OCI-LY3 (cell line): ENCODE data around the gene SPATS2L.

Source experiments
- H2AFZ ChIP-seq: fragments of 200-600, 300-600 bp; shearing (Covaris generic); 2 replicates; pipeline ENCODE4 v1.6.0; 2014; ENCODE audit warnings: antibody characterized with exemption, low read depth, low read length
- H3K27ac ChIP-seq: fragments of 200-600, 300-600 bp; sonication (generic); 2 replicates; pipeline ENCODE4 v1.5.1; 2014; ENCODE audit warnings: mild to moderate bottlenecking, low read length, moderate library complexity, mixed read lengths
- H3K27me3 ChIP-seq: fragments of 200-600, 300-600 bp; sonication (generic); 2 replicates; pipeline ENCODE4 v1.6.1; 2014; ENCODE audit warnings: low read depth, low read length, mixed read lengths
- H3K36me3 ChIP-seq: fragments of 200-600, 300-600 bp; sonication (generic); replicated peaks from 2 replicates; pipeline ENCODE3; 2014; ENCODE audit warnings: low read depth, low read length, mixed read lengths
- H3K4me1 ChIP-seq: fragments of 300-600, 200-600 bp; sonication (generic); 2 replicates; pipeline ENCODE4 v1.6.1; 2014; ENCODE audit warnings: low read length, mixed read lengths
- H3K4me2 ChIP-seq: fragments of 200-600, 300-600 bp; sonication (generic); 2 replicates; pipeline ENCODE4 v1.6.1; 2014; ENCODE audit warnings: low read length, mixed read lengths
- H3K4me3 ChIP-seq: fragments of 300-600, 200-600 bp; sonication (generic); 2 replicates; pipeline ENCODE4 v1.5.1; 2014; ENCODE audit warnings: antibody characterized with exemption, mild to moderate bottlenecking, low read length, moderate library complexity
- H3K79me2 ChIP-seq: fragments of 300-600, 200-600 bp; shearing (Covaris generic); 2 replicates; pipeline ENCODE4 v1.6.1; 2014; ENCODE audit warnings: mild to moderate bottlenecking, low read length, mixed read lengths
- H3K9ac ChIP-seq: fragments of 300-600, 200-600 bp; shearing (Covaris generic); 2 replicates; pipeline ENCODE4 v1.6.0; 2014; ENCODE audit warnings: mild to moderate bottlenecking, low read length, moderate library complexity
- H3K9me3 ChIP-seq: fragments of 200-600, 300-600 bp; shearing (Covaris generic); 2 replicates; pipeline ENCODE4 v1.6.1; 2014; ENCODE audit warnings: low read length, mixed read lengths; ENCODE audit not compliant: insufficient read depth
- H4K20me1 ChIP-seq: fragments of 200-600, 300-600 bp; sonication (generic); 2 replicates; pipeline ENCODE4 v1.6.1; 2016; ENCODE audit warnings: low read length, mixed read lengths; ENCODE audit not compliant: insufficient read depth
- CTCF ChIP-seq: fragments of 200-600, 300-600 bp; sonication (generic); IDR thresholded peaks from 2 replicates; pipeline ENCODE4 v1.5.1; 2014; ENCODE audit warnings: antibody characterized with exemption, low read length, low read depth
- EZH2phosphoT487 ChIP-seq: fragments of 200-600 bp; shearing (Covaris generic); IDR thresholded peaks from 2 replicates; pipeline ENCODE4 v1.6.1; 2018; ENCODE audit warnings: antibody characterized with exemption, mixed run types, low read depth

SPATS2L gene

GRCh38 chr2:200446612-200447011 lies 140.1 kb downstream of the SPATS2L start:
- Histone ChIP-seq H3K4me3 (no peak overlapping the region), H3K27me3 (0 out of 2 replicates have a peak, but pooled peaks cover 9% of the 10 kb centered on the region), H3K4me2 (no peak overlapping the region), H2AFZ (no peak overlapping the region), H4K20me1 (no peaks in the 10 kb centered on the region), H3K9me3 (no peaks in the 10 kb centered on the region), H3K36me3 (no peaks in the 10 kb centered on the region), H3K27ac (no peak overlapping the region), H3K79me2 (no peaks in the 10 kb centered on the region), H3K9ac (no peak overlapping the region), H3K4me1 (peaks cover 18% of the 10 kb centered on the region)
- TF ChIP-seq EZH2phosphoT487 (no peak), CTCF (no peak)

GRCh38 chr2:200447139-200447855 lies 140.8 kb downstream of the SPATS2L start:
- Histone ChIP-seq H3K27me3 (0 out of 2 replicates have a peak, but pooled peaks cover 6% of the 10 kb centered on the region), H3K4me1 (peaks cover 23% of the 10 kb centered on the region), H3K4me2 (no peak overlapping the region), H3K27ac (no peak overlapping the region), H2AFZ (no peak overlapping the region), H3K9ac (no peak overlapping the region), H3K36me3 (no peaks in the 10 kb centered on the region), H3K4me3 (no peak overlapping the region), H4K20me1 (no peaks in the 10 kb centered on the region), H3K9me3 (no peaks in the 10 kb centered on the region), H3K79me2 (no peaks in the 10 kb centered on the region)
- no peak for TF ChIP-seq EZH2phosphoT487
- TF ChIP-seq CTCF, result no peak

- Histone ChIP-seq H4K20me1 (no peaks in the 10 kb centered on the region), H3K36me3 (no peaks in the 10 kb centered on the region), H3K27me3 (0 out of 2 replicates have a peak, but pooled peaks cover 6% of the 10 kb centered on the region), H3K4me3 (no peak overlapping the region), H3K4me1 (peaks cover 23% of the 10 kb centered on the region), H3K9ac (no peak overlapping the region), H3K27ac (no peak overlapping the region), H3K79me2 (no peaks in the 10 kb centered on the region), H3K4me2 (no peak overlapping the region), H2AFZ (no peak overlapping the region), H3K9me3 (no peaks in the 10 kb centered on the region)
- TF ChIP-seq CTCF (no peak), EZH2phosphoT487 (no peak)
Measured at GRCh38 chr2:200448455-200448854, 142.0 kb downstream of the SPATS2L start.

GRCh38 chr2:200449149-200449548 lies 142.7 kb downstream of the SPATS2L start:
- TF ChIP-seq CTCF (no peak), EZH2phosphoT487 (no peak)
- no peaks in the 10 kb centered on the region for H3K36me3 ChIP-seq
- no peak overlapping the region for H3K4me3 ChIP-seq
- H3K79me2 ChIP-seq, result no peaks in the 10 kb centered on the region
- H3K4me1 ChIP-seq, result peaks cover 25% of the 10 kb centered on the region
- no peaks in the 10 kb centered on the region for H3K9me3 ChIP-seq
- H2AFZ ChIP-seq, result no peak overlapping the region
- H4K20me1 ChIP-seq, result no peaks in the 10 kb centered on the region
- 0 out of 2 replicates have a peak, but pooled peaks cover 6% of the 10 kb centered on the region for H3K27me3 ChIP-seq
- H3K27ac ChIP-seq, result no peak overlapping the region
- no peak overlapping the region for H3K9ac ChIP-seq
- H3K4me2 ChIP-seq, result no peak overlapping the region
